EL (cell line): ENCODE results near the gene PLD1.
A peak's percentile ranks its signal among the peaks of the same experiment; 100 is the strongest.
"Not testable (repeated sequence)": the region's sequence is repeated elsewhere in the genome, so short reads cannot be mapped to it uniquely, and the experiment has no call there.

Experiments
- DNase-seq: peaks from one replicate; pipeline ENCODE4 v3.0.0-alpha.2; 2016

The PLD1 gene

GRCh38 chr3:171654809-171655208 lies 155.5 kb downstream of the PLD1 start:
- DNase-seq, result peak; percentile 28

- no peak for DNase-seq
Observed at GRCh38 chr3:171654326-171654725, 156.0 kb downstream of the PLD1 start.

- no peak for DNase-seq
Observed at GRCh38 chr3:171653701-171654100, 156.6 kb downstream of the PLD1 start.

- DNase-seq, result no peak
Observed at GRCh38 chr3:171652932-171653331, 157.4 kb downstream of the PLD1 start.

- no peak for DNase-seq
Observed at GRCh38 chr3:171649911-171650592, 160.2 kb downstream of the PLD1 start.

GRCh38 chr3:171649267-171649666 lies 161.0 kb downstream of the PLD1 start:
- DNase-seq, result no peak

- DNase-seq, result no peak
Observed at GRCh38 chr3:171648069-171648468, 162.2 kb downstream of the PLD1 start.

- peak; percentile 51 for DNase-seq
Observed at GRCh38 chr3:171646357-171647133, 163.7 kb downstream of the PLD1 start.

GRCh38 chr3:171644681-171645080 lies 165.6 kb downstream of the PLD1 start:
- DNase-seq, result no peak

- no peak for DNase-seq
Observed at GRCh38 chr3:171643681-171644080, 166.6 kb downstream of the PLD1 start.

GRCh38 chr3:171643033-171643432 lies 167.2 kb downstream of the PLD1 start:
- DNase-seq, result no peak

GRCh38 chr3:171640520-171641412 lies 169.5 kb downstream of the PLD1 start:
- peak; percentile 75 for DNase-seq

GRCh38 chr3:171636666-171637065 lies 173.6 kb downstream of the PLD1 start:
- DNase-seq, result no peak

GRCh38 chr3:171632766-171633165 lies 177.5 kb downstream of the PLD1 start:
- no peak for DNase-seq

- not testable (repeated sequence) for DNase-seq
Observed at GRCh38 chr3:171626799-171627198, 183.5 kb downstream of the PLD1 start.

GRCh38 chr3:171622126-171622525 lies 188.2 kb downstream of the PLD1 start:
- DNase-seq, result no peak

- peak; percentile 59 for DNase-seq
Observed at GRCh38 chr3:171620825-171621434, 189.4 kb downstream of the PLD1 start.

GRCh38 chr3:171616798-171617197 lies 193.5 kb downstream of the PLD1 start:
- no peak for DNase-seq

GRCh38 chr3:171615686-171616085 lies 194.6 kb downstream of the PLD1 start:
- DNase-seq, result no peak

- DNase-seq, result no peak
Observed at GRCh38 chr3:171615281-171615680, 195.0 kb downstream of the PLD1 start.

- DNase-seq, result peak; percentile 4
Observed at GRCh38 chr3:171614318-171614921, 195.9 kb downstream of the PLD1 start.

- no peak for DNase-seq
Observed at GRCh38 chr3:171607452-171607851, 202.8 kb downstream of the PLD1 start.
